HG03060 (cell line): ENCODE data around the gene ARHGAP22.

Source experiments
- ATAC-seq: cut with Tn5 transposase; IDR thresholded peaks from one replicate; pipeline ENCODE4 v1.9.1; 2021; ENCODE audit warnings: low read depth, moderate number of reproducible peaks; ENCODE audit not compliant: unreplicated experiment

Gene ARHGAP22

GRCh38 chr10:48456808-48457761 lies 147.8 kb downstream of the ARHGAP22 start:
- ATAC-seq, result no peak

GRCh38 chr10:48456361-48456804 lies 148.5 kb downstream of the ARHGAP22 start:
- no peak for ATAC-seq

GRCh38 chr10:48455392-48456151 lies 149.3 kb downstream of the ARHGAP22 start:
- ATAC-seq, result no peak

- ATAC-seq, result no peak
Measured at GRCh38 chr10:48455055-48455391, 149.8 kb downstream of the ARHGAP22 start.

GRCh38 chr10:48454302-48455054 lies 150.4 kb downstream of the ARHGAP22 start:
- ATAC-seq, result no peak

- no peak for ATAC-seq
Measured at GRCh38 chr10:48453451-48454301, 151.2 kb downstream of the ARHGAP22 start.

GRCh38 chr10:48452879-48453412 lies 151.9 kb downstream of the ARHGAP22 start:
- no peak for ATAC-seq

GRCh38 chr10:48451969-48452878 lies 152.6 kb downstream of the ARHGAP22 start:
- no peak for ATAC-seq

GRCh38 chr10:48450741-48451466 lies 154.0 kb downstream of the ARHGAP22 start:
- no peak for ATAC-seq

- no peak for ATAC-seq
Measured at GRCh38 chr10:48450233-48450740, 154.6 kb downstream of the ARHGAP22 start.

GRCh38 chr10:48449501-48450232 lies 155.2 kb downstream of the ARHGAP22 start:
- no peak for ATAC-seq

- no peak for ATAC-seq
Measured at GRCh38 chr10:48448796-48449195, 156.1 kb downstream of the ARHGAP22 start.

- no peak for ATAC-seq
Measured at GRCh38 chr10:48447356-48448215, 157.3 kb downstream of the ARHGAP22 start.

GRCh38 chr10:48446785-48447184 lies 158.1 kb downstream of the ARHGAP22 start:
- no peak for ATAC-seq

GRCh38 chr10:48445932-48446331 lies 158.9 kb downstream of the ARHGAP22 start:
- ATAC-seq, result no peak
